Small intestine (tissue), 7 donors: ENCODE results near the gene GLRX. TPM values are rescaled to one million over a fixed set of nuclear protein-coding genes. Genes with fewer than 3 reads are reported as not detected.

Experiments
- DNase-seq, 2 donors: peaks; one replicate each; pipeline versions ENCODE4 v3.0.0 to v3.0.0-alpha.2; 2013
- FAIRE-seq: peaks from 2 replicates; lab custom pipeline; 2012; peaks lifted over from hg19 to GRCh38; lab: Jason Lieb, UNC
- H3K27ac ChIP-seq, 3 donors: one replicate each; pipeline ENCODE4 v1.5.1; 2013; ENCODE audit warnings: low read length in 2 of 3, mild to moderate bottlenecking in 2 of 3, control low read depth in 1 of 3, inconsistent platforms in 1 of 3, low read depth in 1 of 3, moderate library complexity in 1 of 3
- H3K27me3 ChIP-seq, 3 donors: one replicate each; pipeline ENCODE4 v1.6.1; 2013; ENCODE audit warnings: low read length in 3 of 3, inconsistent platforms in 1 of 3; ENCODE audit not compliant: control insufficient read depth in 3 of 3, insufficient read depth in 3 of 3
- H3K36me3 ChIP-seq, 3 donors: one replicate each; pipeline ENCODE4 v1.6.1; 2013; ENCODE audit warnings: low read length in 3 of 3, inconsistent platforms in 1 of 3, low read depth in 1 of 3, mild to moderate bottlenecking in 1 of 3, moderate library complexity in 1 of 3; ENCODE audit not compliant: control insufficient read depth in 3 of 3, insufficient read depth in 2 of 3
- H3K4me1 ChIP-seq, 3 donors: one replicate each; pipeline ENCODE4 v1.6.1; 2013; ENCODE audit warnings: low read length in 2 of 3, inconsistent platforms in 1 of 3, low read depth in 1 of 3, mild to moderate bottlenecking in 1 of 3, moderate library complexity in 1 of 3; ENCODE audit not compliant: control insufficient read depth in 3 of 3, insufficient read depth in 2 of 3
- H3K4me3 ChIP-seq, 3 donors: one replicate each; pipeline ENCODE4 v1.5.1; 2013; ENCODE audit warnings: low read length in 3 of 3, control low read depth in 1 of 3, inconsistent platforms in 1 of 3, low read depth in 1 of 3, mild to moderate bottlenecking in 1 of 3, moderate library complexity in 1 of 3
- H3K9me3 ChIP-seq, 2 donors: one replicate each; pipeline ENCODE4 v1.6.1; 2013; ENCODE audit warnings: low read depth in 1 of 2, low read length in 1 of 2; ENCODE audit not compliant: control insufficient read depth in 2 of 2, insufficient read depth in 1 of 2
- WGBS, 3 donors: extraction: QIAGEN DNeasy Blood & Tissue Kit; methylation state at CpG; one replicate each; pipeline ENCODE4 v1.1.7; 2013; 5-methylcytosine and 5-hydroxymethylcytosine counted together
- polyA plus RNA-seq, 4 donors: library from polyadenylated mRNA; stranded (reverse) in 3 of 4; unstranded in 1 of 4; fragments of 200-250 nt in 3 of 4; fragments of 120-200 nt in 1 of 4; gene quantifications; one replicate each; pipeline versions ENCODE4 v1.2.1 to v1.2.3, GENCODE V29; 2013
- donor health status: healthy with polysubstance abuse.
- donor health status: control.
- donor health status: control.
- donor health status: Bipolar disorder and iron deficiency.
- donor health status: healthy.

GLRX gene
- polyA plus RNA-seq, 4 donors = 105 to 968 (median 443) TPM

DNA sequence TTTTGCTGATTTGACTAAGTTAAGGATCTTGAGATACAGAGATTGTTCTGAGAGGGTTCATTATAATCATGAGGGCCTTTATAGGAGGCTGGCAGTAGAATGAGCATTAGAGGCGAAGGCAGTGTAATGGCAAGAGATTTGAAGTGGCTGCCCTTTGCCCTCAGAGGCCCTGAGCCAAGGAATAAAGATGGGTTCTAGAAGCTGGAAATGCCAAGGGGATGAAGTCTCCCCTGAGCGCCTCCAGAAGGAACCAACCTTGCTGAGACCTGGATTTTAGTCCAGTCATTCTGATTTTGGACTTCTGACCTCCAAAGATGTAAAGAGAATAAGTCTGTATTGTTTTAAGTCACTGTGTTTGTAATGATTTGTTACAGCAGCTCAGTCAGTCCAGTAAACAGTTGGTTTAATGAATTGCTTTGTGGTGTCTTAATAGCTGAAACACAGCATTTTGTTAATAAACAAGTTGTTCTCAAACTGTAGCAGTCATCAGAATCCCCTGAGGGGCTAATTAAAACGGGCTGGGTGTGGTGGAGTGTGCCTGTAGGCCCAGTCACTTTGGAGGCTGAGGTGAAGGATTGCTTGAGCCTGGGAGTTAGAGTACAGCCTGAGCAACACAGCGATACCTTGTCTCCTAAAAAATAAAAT, 23.2 kb downstream of the GLRX start:
- no peak for FAIRE-seq

DNA sequence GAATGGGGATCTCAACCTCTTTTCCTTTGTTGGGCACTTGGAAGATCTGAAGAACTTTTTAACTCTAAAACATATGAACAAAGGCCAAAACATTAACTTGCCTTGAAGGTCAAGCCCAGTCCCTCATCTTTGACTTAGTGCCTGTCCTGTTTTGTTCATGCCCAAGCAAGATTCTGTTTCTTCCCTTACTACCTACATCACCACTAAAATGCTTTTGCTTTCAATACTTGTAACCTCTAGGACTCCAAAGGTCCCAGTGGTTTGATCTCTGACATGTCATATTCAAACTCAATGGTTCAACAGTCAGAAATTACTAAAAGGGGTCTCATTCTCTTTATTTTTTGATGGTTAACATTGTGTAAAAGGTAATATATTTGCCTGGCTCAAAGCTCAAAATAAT, 24.0 kb downstream of the GLRX start:
- Histone ChIP-seq H3K27ac (peak overlapping the region in 1 of 3 donors; percentile 55), H3K27me3 (no peaks in the 10 kb centered on the region), H3K4me1 (peaks cover 2 to 36% (median 7%) of the 10 kb centered on the region in 3 donors), H3K36me3 (peaks cover 2 to 11% (median 6%) of the 10 kb centered on the region in 3 donors), H3K9me3 (no peaks in the 10 kb centered on the region), H3K4me3 (no peak overlapping the region)
- FAIRE-seq (no peak), DNase-seq (no peak)

More for the DNA sequence above, 23.2 kb downstream of the GLRX start:
- WGBS, 3 donors = 45 to 75% (median 67%) methylated on average over 4 of the region's 4 CpGs
- H3K27me3 ChIP-seq = no peaks in the 10 kb centered on the region
- peak overlapping the region in 2 of 3 donors; percentile 51 to 55 for H3K27ac ChIP-seq
- H3K4me3 ChIP-seq = no peak overlapping the region
- DNase-seq = peak; percentile 57 to 82
- H3K9me3 ChIP-seq = no peaks in the 10 kb centered on the region
- peaks cover 2 to 42% (median 7%) of the 10 kb centered on the region in 3 donors for H3K4me1 ChIP-seq
- peaks cover 0 to 6% (median 2%) of the 10 kb centered on the region in 3 donors for H3K36me3 ChIP-seq

DNA sequence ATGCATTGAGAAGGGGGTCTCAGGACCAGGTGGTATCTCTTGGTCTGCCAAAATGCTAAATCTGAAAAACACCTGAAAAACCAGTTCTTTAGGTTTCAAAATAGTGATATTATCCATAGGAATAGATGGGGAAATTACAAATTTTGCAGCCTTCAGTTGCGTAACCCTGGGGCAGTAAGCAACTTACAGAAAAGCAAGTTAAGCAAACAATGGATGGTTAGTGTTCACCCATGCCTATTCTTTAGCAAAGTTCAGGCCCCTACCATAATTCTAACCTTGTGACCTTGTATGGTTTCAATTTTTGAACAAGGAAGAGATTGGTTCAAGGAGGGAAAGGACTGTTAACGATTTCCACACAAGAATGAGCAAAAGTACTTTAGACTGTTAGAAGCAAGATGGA, 24.5 kb downstream of the GLRX start:
- no peak for FAIRE-seq

GRCh38 chr5:95797301-95797700, 25.2 kb downstream of the GLRX start:
- DNase-seq (no peak), FAIRE-seq (no peak)
- peaks cover 2 to 11% (median 8%) of the 10 kb centered on the region in 3 donors for H3K36me3 ChIP-seq
- 94 to 97% (median 95%) methylated on average over 3 of the region's 3 CpGs for WGBS, 3 donors
- no peak overlapping the region for H3K4me3 ChIP-seq
- H3K9me3 ChIP-seq = no peaks in the 10 kb centered on the region
- no peaks in the 10 kb centered on the region for H3K27me3 ChIP-seq
- H3K4me1 ChIP-seq = peaks cover 0 to 25% (median 3%) of the 10 kb centered on the region in 3 donors
- H3K27ac ChIP-seq = no peak overlapping the region

More for the DNA sequence above, 24.5 kb downstream of the GLRX start:
- no peak for DNase-seq
- peaks cover 2 to 11% (median 8%) of the 10 kb centered on the region in 3 donors for H3K36me3 ChIP-seq
- H3K4me3 ChIP-seq = no peak overlapping the region
- peaks cover 0 to 32% (median 7%) of the 10 kb centered on the region in 3 donors for H3K4me1 ChIP-seq
- no peaks in the 10 kb centered on the region for H3K9me3 ChIP-seq
- 97 to 98% (median 97%) methylated on average over 2 of the region's 2 CpGs for WGBS, 3 donors
- no peak overlapping the region for H3K27ac ChIP-seq
- no peaks in the 10 kb centered on the region for H3K27me3 ChIP-seq

GRCh38 chr5:95794070-95794516, 28.4 kb downstream of the GLRX start:
- FAIRE-seq = no peak
- Histone ChIP-seq H3K27ac (no peak overlapping the region), H3K4me1 (peaks cover 3 to 16% (median 8%) of the 10 kb centered on the region in 3 donors), H3K36me3 (peaks cover 2 to 24% (median 8%) of the 10 kb centered on the region in 3 donors), H3K4me3 (no peak overlapping the region), H3K27me3 (no peaks in the 10 kb centered on the region), H3K9me3 (no peaks in the 10 kb centered on the region)
- WGBS, 3 donors = 68 to 74% (median 71%) methylated on average over 3 of the region's 3 CpGs
- no peak for DNase-seq

- WGBS, 3 donors = 86 to 92% (median 88%) methylated on average over 6 of the region's 6 CpGs
- Histone ChIP-seq H3K4me1 (peaks cover 3 to 12% (median 8%) of the 10 kb centered on the region in 3 donors), H3K27me3 (no peaks in the 10 kb centered on the region), H3K36me3 (peaks cover 2 to 24% (median 7%) of the 10 kb centered on the region in 3 donors), H3K4me3 (no peak overlapping the region), H3K27ac (no peak overlapping the region), H3K9me3 (no peaks in the 10 kb centered on the region)
- FAIRE-seq (no peak), DNase-seq (no peak)
These were observed 30.8 kb downstream of the GLRX start for GRCh38 chr5:95791751-95792150.

DNA sequence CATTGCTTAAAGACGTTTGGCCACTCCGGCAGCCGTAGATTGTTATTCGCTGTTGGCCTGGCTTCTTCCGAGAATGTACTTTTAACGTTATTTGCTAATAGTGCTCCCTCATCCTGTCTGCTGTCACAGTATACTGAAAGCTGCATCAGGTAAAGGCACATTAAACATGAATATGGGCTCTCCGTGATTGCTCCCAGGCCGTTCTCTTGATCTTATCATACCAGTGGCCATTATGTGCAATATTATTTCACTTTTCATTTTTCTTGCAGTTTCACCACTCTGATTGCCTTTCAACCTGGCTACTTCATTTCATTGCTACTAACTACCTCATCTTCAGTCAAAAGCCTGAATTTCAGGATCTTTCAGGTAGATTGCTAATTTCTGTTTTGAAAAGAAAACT, 34.0 kb downstream of the GLRX start:
- no peak for FAIRE-seq
- Histone ChIP-seq H3K27ac (no peak overlapping the region), H3K4me1 (peaks cover 3 to 12% (median 8%) of the 10 kb centered on the region in 3 donors), H3K27me3 (no peaks in the 10 kb centered on the region), H3K36me3 (peaks cover 0 to 23% (median 3%) of the 10 kb centered on the region in 3 donors), H3K9me3 (no peaks in the 10 kb centered on the region), H3K4me3 (no peak overlapping the region)
- 89 to 93% (median 90%) methylated on average over 8 of the region's 8 CpGs for WGBS, 3 donors
- no peak for DNase-seq

DNA sequence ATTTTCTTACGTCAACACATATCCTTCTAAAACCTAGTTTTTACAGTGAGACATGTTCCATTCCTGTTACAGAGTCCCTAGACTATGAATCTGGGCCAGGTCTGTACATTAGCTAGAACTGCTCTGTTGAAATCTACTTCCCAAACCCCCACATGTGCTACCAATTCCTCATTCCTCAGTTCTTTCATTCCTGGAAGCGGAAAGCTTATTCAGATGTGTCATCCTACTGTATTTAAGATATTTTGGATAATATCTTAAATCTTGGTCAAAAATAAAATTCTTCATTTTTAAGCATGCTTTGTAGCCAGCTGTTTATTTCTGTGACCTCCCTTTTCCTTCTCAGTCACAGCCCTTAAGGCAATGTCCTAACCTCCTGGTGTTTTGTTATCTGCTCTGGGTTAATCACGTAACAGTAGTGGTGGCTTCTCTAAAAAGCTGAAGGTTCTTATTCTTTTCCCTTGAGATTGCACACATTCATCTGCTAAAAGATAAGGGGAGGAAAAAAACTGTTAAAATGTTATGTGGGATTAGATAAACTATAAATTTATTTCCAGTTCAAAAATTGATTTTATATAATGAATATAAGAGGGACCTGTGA, 35.6 kb downstream of the GLRX start:
- no peak overlapping the region for H3K4me3 ChIP-seq
- DNase-seq (no peak), FAIRE-seq (no peak)
- H3K27me3 ChIP-seq = no peaks in the 10 kb centered on the region
- 94 to 99% (median 97%) methylated on average over 3 of the region's 3 CpGs for WGBS, 3 donors
- no peak overlapping the region for H3K27ac ChIP-seq
- H3K9me3 ChIP-seq = no peaks in the 10 kb centered on the region
- peaks cover 0 to 20% (median 2%) of the 10 kb centered on the region in 3 donors for H3K36me3 ChIP-seq
- H3K4me1 ChIP-seq = peaks cover 3 to 12% (median 6%) of the 10 kb centered on the region in 3 donors
